Stomach (tissue), 9 donors: Measurements from ENCODE around the gene COMTD1. TPM values are rescaled to one million over a fixed set of nuclear protein-coding genes. Genes with fewer than 3 reads are reported as not detected.

Experiments
- DNase-seq, 2 donors: peaks; one replicate each; pipeline versions ENCODE4 v3.0.0 to v3.0.0-alpha.2; 2013 to 2019
- H3K27ac ChIP-seq, 5 donors: fragments of 200-600 bp in 4 of 5; sonication (generic) in 4 of 5; one replicate each; pipeline ENCODE4 v1.5.1; 2013 to 2019; ENCODE audit warnings: mild to moderate bottlenecking in 1 of 5, moderate library complexity in 1 of 5
- H3K27me3 ChIP-seq, 3 donors: fragments of 200-600 bp; sonication (generic); one replicate each; pipeline ENCODE4 v1.5.1; 2017 to 2019; ENCODE audit warnings: mixed run types in 1 of 3
- H3K36me3 ChIP-seq, 4 donors: fragments of 200-600 bp; sonication (generic); 1 replicate in 3 of 4; 2 replicates in 1 of 4; pipeline ENCODE4 v1.5.1; 2016 to 2019
- H3K4me1 ChIP-seq, 4 donors: fragments of 200-600 bp; sonication (generic); one replicate each; pipeline ENCODE4 v1.5.1; 2016 to 2019
- H3K4me3 ChIP-seq, 4 donors: fragments of 200-600 bp; sonication (generic) in 3 of 4; one replicate each; pipeline ENCODE4 v1.5.1; 2016 to 2019; ENCODE audit warnings: mild to moderate bottlenecking in 1 of 4
- H3K9me3 ChIP-seq, 4 donors: fragments of 200-600 bp; sonication (generic); one replicate each; pipeline ENCODE4 v1.5.1; 2016 to 2019
- EP300 ChIP-seq: sonication (generic); formaldehyde crosslinking; IDR thresholded peaks from one replicate; pipeline ENCODE4 v1.6.1; 2017; ENCODE audit warnings: antibody characterized with exemption
- POLR2A ChIP-seq, 4 donors: fragments of 450-650 bp; IDR thresholded peaks; one replicate each; pipeline ENCODE4 v1.6.1; 2016; ENCODE audit warnings: antibody characterized with exemption in 4 of 4, control low read depth in 2 of 4, mild to moderate bottlenecking in 1 of 4, moderate library complexity in 1 of 4
- POLR2AphosphoS5 ChIP-seq, 3 donors: sonication (generic); formaldehyde crosslinking; IDR thresholded peaks; one replicate each; pipeline ENCODE4 v1.6.1; 2016; ENCODE audit warnings: antibody characterized with exemption in 3 of 3
- WGBS, 5 donors: extraction: QIAGEN DNeasy Blood & Tissue Kit in 3 of 5; methylation state at CpG; one replicate each; pipeline versions ENCODE4 v1.1.5 to v1.1.7; 2013 to 2018; 5-methylcytosine and 5-hydroxymethylcytosine counted together
- intact Hi-C: fragments of 100-400 bp; cut with DNase I; formaldehyde crosslinking; loops from one replicate; pipeline ENCODE4 v1.15.1; 2023; ENCODE audit warnings: low total_unique reads
- polyA plus RNA-seq, 3 donors: library from polyadenylated mRNA; stranded (reverse); fragments of 200-250 nt; gene quantifications; one replicate each; pipeline ENCODE4 v1.2.3, GENCODE V29; 2013
- total RNA-seq, 5 donors: library from RNA; depleted of rRNA; stranded (reverse); fragments of >200 nt; gene quantifications; one replicate each; pipeline versions ENCODE4 v1.1.0 to v1.2.3, GENCODE V29; 2014 to 2016
- TF ChIP-seq, protein P1 (sequence below), 7 experiments: fragments of 450-650 bp in 4 of 7; fragments of 200-600 bp in 3 of 7; sonication (generic) in 3 of 7; IDR thresholded peaks; one replicate each; pipeline ENCODE4 v1.5.1; 2016 to 2019; ENCODE audit warnings: antibody characterized with exemption in 7 of 7, control low read depth in 2 of 7, mild to moderate bottlenecking in 1 of 7
- donor health status: healthy with polysubstance abuse.
- donor health status: Bipolar disorder and iron deficiency.
- donor health status: healthy.

COMTD1 gene
- total and polyA plus RNA-seq, 8 donors, result 15.4 to 446 (median 119) TPM

DNA sequence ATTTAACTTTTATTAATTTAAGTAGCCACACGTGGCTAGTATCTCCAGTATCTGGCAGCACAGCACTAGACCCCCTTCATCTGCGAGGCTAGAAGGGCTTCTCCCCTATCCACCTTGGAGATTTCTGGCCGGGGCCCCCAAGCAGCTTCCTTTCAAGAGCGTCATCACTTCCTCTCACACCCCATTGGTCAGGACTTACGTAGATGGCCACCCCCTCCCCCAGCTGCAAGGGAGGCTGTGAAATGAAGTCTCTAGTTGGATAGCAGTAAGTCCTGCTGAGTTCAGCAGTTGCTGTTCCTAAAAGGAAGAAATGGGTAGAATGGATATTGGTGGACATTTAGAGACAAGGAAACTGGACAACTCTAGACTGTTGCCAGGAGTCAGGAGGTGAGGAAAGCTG is 33.8 kb upstream of the COMTD1 start:
- Histone ChIP-seq H3K36me3 (no peaks in the 10 kb centered on the region), H3K4me3 (no peak overlapping the region), H3K27ac (no peak overlapping the region), H3K4me1 (peaks cover 0 to 3% (median 0%) of the 10 kb centered on the region in 4 donors), H3K27me3 (no peaks in the 10 kb centered on the region), H3K9me3 (no peaks in the 10 kb centered on the region)
- 83 to 94% (median 91%) methylated on average over 4 to 5 of the region's 5 CpGs for WGBS, 5 donors
- intact Hi-C loops, result no loop called here
- TF ChIP-seq EP300 (no peak), POLR2A (IDR thresholded peaks at IDR 0.05) (no peak), POLR2AphosphoS5 (IDR thresholded peaks at IDR 0.05) (no peak)
- TF ChIP-seq, protein P1, sequence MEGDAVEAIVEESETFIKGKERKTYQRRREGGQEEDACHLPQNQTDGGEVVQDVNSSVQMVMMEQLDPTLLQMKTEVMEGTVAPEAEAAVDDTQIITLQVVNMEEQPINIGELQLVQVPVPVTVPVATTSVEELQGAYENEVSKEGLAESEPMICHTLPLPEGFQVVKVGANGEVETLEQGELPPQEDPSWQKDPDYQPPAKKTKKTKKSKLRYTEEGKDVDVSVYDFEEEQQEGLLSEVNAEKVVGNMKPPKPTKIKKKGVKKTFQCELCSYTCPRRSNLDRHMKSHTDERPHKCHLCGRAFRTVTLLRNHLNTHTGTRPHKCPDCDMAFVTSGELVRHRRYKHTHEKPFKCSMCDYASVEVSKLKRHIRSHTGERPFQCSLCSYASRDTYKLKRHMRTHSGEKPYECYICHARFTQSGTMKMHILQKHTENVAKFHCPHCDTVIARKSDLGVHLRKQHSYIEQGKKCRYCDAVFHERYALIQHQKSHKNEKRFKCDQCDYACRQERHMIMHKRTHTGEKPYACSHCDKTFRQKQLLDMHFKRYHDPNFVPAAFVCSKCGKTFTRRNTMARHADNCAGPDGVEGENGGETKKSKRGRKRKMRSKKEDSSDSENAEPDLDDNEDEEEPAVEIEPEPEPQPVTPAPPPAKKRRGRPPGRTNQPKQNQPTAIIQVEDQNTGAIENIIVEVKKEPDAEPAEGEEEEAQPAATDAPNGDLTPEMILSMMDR (IDR thresholded peaks at IDR 0.05), result no peak
- no peak for DNase-seq

DNA sequence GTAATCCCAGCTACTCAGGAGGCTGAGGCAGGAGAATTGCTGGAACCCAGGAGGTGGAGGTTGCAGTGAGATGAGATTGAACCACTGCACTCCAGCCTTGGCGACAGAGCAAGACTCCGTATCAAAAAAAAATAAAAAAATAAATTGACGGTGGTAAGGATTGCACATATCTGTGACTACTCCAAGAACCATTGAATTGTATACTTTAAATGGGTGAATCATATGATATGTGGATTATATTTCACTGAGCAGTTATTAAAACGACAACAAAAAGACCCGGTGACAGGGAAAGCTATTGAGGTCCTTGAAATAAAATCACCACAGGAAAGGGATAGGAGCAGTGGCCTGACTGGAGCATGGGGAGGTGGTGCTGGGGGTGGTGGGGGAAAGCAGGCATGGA is 31.2 kb upstream of the COMTD1 start:
- Histone ChIP-seq H3K36me3 (no peaks in the 10 kb centered on the region), H3K9me3 (no peaks in the 10 kb centered on the region), H3K27me3 (no peaks in the 10 kb centered on the region), H3K4me3 (no peak overlapping the region), H3K27ac (no peak overlapping the region), H3K4me1 (peaks cover 0 to 18% (median 10%) of the 10 kb centered on the region in 4 donors)
- intact Hi-C loops, result no loop called here
- DNase-seq, result no peak
- WGBS, 5 donors, result 72 to 88% (median 84%) methylated on average over 5 of the region's 5 CpGs
- no peak for TF ChIP-seq POLR2AphosphoS5 (IDR thresholded peaks at IDR 0.05)
- no peak for TF ChIP-seq EP300
- TF ChIP-seq, protein P1 (IDR thresholded peaks at IDR 0.05), result no peak
- no peak for TF ChIP-seq POLR2A (IDR thresholded peaks at IDR 0.05)

GRCh38 chr10:75265856-75266255 is 30.1 kb upstream of the COMTD1 start:
- Histone ChIP-seq H3K4me3 (no peak overlapping the region), H3K27me3 (no peaks in the 10 kb centered on the region), H3K4me1 (peaks cover 0 to 22% (median 11%) of the 10 kb centered on the region in 4 donors), H3K27ac (no peak overlapping the region), H3K9me3 (no peaks in the 10 kb centered on the region), H3K36me3 (no peaks in the 10 kb centered on the region)
- no peak for DNase-seq
- TF ChIP-seq POLR2A (IDR thresholded peaks at IDR 0.05) (no peak), EP300 (no peak), POLR2AphosphoS5 (IDR thresholded peaks at IDR 0.05) (no peak)
- TF ChIP-seq, protein P1 (IDR thresholded peaks at IDR 0.05), result no peak
- intact Hi-C loops, result no loop called here
- 59 to 73% (median 64%) methylated on average over 5 to 6 of the region's 6 CpGs for WGBS, 5 donors

GRCh38 chr10:75263806-75264205 is 28.0 kb upstream of the COMTD1 start:
- peak; percentile 43 to 68 for DNase-seq
- Histone ChIP-seq H3K9me3 (no peaks in the 10 kb centered on the region), H3K27ac (peak overlapping the region in 2 of 5 donors; percentile 1 to 61), H3K4me1 (peaks cover 0 to 22% (median 11%) of the 10 kb centered on the region in 4 donors), H3K36me3 (no peaks in the 10 kb centered on the region), H3K27me3 (no peaks in the 10 kb centered on the region), H3K4me3 (no peak overlapping the region)
- intact Hi-C loops, result no loop called here
- WGBS, 5 donors, result 82 to 97% (median 91%) methylated on average over 1 of the region's 1 CpG; no CpG with 5 or more reads in 1 of the 5 donors
- TF ChIP-seq POLR2A (IDR thresholded peaks at IDR 0.05) (no peak), POLR2AphosphoS5 (IDR thresholded peaks at IDR 0.05) (no peak), EP300 (no peak)
- TF ChIP-seq, protein P1 (IDR thresholded peaks at IDR 0.05), result no peak
